Bone marrow (tissue), 2 donors: ENCODE results near the gene FLII.

Source experiments
- DNase-seq, 2 donors: peaks; one replicate each; lab custom pipeline; 2025; lab: John Stamatoyannopoulos, UW

The FLII gene

GRCh38 chr17:18260332-18261145 lies 2.0 kb upstream of the FLII start, which contains the start of gene MIEF2:
Gene MIEF2, plus strand, starts transcription at chr17:18260662. Its CDS starts 2,059 bp downstream, at chr17:18262721.
- peak; percentile 75 to 80 for DNase-seq

GRCh38 chr17:18259621-18260331 lies 1.2 kb upstream of the FLII start:
- DNase-seq = no peak

DNA sequence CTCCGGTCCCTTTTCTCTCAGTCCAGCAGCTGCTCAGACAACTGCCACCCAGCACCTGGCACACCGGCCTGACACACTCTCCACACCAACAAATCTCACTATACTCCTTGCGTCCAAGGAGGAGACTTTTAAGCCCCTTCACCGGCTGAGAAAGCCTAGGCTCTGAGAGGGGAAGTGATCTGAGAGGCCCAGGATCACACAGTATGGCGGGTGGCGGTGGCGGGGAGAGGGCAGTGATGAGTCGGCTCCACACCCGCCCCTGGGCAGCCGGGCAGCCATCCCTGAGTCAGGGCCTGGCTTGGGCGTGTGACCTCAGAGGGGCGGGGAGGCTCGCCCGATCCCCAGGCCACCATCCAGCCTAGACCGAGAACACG lies 569 bp downstream of the FLII start:
- DNase-seq = peak; percentile 33 to 85

DNA sequence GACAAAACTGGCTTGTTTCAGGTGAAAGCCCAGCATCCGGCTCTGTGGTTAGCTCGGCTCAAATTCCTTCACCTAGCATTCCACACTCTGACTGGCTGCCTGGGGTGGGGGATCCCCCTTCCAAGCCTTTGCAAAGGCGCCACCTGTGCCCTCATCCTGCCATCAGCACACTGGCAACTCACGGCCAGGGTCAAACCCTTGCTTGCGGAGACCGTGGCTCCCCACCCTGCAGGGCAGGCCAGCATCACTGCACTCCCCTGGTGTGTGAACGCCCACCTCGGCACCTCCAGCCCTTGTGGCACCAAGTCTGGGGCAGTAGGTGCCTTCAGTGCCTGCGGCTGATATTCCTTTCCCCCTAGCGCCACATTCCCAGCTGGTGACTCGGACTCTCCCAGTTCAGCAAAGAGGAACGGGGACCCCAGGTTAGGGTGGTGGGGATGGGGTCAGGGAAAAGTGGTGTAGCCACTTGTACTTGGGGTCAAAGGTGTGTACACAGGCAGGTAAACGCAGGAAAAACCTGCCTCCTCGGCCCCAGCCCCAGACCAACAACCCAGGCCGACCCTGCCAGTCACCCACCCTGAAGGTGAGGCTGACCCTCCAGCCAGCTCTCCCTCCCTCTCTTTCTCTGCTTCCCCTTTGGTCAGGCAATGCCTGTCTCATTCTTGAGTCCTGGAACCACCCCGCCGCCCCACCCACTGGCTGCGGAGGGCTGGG lies 1.1 kb downstream of the FLII start:
- DNase-seq = no peak

- no peak for DNase-seq
Measured at GRCh38 chr17:18256776-18257175, 1.8 kb downstream of the FLII start.

GRCh38 chr17:18256351-18256750 lies 2.2 kb downstream of the FLII start:
- DNase-seq = no peak

DNA sequence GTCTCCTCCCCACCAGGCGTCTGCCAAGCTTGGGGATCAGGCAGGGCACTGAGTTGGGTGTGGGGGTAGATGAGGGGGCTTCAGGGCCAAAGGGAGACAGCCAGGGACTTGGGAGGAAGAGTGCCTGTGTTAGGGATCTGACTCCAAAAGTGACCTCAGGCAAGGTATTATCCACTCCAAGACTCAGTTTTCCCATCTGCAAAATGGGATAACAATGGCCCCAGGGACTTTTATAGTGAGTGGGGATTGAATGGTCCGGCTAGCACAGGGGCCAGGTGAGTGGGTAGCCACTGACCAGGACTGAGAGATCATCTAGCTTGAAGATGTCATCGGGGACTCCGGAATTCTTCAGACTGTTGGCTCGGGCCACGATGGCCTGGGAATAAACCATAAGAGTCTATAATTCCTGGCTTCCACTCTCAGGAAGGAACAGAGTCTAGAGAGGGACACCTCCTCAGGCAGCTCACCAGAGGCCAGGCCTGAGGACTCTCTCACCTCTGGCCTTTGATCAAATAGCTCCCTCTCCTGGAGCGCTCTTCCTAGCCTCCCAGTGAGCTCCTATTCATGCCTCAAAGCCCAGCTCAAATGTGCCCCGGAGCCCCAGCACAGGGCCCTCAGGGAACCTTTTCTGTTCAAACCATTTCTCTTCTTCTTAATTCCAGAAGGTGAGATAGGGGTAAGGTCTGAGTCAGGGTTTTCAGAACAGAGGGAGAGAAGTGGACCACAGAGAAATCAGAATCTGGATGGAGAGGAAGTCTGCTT lies 3.5 kb downstream of the FLII start:
- DNase-seq = no peak

DNA sequence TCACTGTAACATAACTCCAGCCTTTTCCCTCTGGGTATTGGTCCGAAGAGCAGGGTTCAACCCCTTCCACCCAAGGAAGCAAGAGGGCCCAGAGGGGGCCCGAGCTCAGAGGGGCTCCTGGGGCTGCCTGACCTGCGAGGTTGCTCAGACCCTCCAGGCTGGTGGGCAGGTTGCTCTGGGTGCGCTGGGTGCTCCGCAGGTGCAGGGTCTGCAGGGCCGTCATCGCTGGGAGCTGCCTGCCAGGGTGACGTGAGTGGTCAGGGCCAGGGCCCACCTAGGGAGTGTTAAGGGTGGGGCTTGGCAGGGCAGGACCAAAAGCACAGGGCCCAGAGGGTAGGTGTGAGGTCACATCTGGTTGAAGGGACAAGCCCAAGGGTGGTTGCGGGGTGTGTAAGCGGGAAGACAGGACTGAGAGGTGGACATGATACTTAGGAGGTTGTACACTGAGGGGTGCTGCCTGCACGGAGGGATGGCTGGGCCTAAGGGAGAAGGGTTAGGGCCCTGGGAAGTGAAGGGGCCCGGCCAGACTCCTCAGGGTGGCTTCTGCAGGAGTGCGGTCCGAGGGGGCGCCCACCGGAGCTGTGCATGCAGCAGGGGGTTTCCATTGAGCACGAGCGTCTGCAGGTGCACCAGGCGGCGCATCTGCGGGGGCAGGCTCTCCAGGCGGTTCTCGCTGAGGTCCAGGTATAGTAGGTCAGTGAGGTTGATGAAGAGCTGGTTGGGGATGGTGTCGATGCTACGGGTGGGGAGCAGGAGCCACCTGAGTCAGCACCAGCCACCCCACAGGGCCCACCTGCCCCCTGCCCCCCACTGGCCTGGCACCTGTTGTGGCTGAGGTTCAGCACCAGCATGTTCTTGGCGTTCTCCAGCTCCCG lies 4.4 kb downstream of the FLII start:
- DNase-seq = no peak

DNA sequence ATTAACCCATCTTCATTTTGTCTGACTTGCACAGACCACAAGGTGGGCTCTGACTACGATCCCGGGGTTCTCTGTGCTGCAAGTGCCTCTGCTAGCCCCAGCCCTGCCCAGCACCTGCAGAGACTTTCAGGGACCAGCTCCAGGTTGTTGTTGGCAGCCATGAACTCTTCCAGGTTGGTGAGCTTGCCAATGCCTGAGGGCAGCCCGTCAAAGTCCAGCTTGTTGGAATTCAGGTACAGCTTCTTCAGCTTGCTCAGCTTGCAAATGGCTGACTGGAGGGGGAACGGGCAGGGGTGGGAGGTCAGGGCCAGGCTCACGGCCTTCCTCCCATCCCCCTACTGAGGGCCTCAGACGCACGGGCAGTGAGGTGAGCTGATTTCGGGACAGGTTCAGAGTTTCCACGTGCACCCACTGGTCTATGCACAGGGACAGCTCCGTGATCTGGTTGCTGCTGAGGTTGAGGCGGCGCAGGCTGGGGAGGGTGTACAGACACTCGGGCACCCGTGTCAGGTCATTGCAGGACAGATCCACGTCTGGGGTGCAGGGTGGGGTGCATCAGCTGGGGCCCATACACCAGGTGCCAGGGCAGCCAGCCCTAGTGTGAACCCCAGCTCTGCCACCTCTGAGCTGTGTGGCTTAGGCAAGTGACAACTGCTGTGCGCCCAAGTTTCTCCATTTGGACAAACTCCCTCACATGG lies 5.2 kb downstream of the FLII start:
- DNase-seq = no peak

- DNase-seq = no peak
Measured at GRCh38 chr17:18252160-18252559, 6.4 kb downstream of the FLII start.

GRCh38 chr17:18251204-18251603 lies 7.3 kb downstream of the FLII start:
- no peak for DNase-seq

GRCh38 chr17:18250708-18251107 lies 7.8 kb downstream of the FLII start:
- no peak for DNase-seq

- no peak for DNase-seq
Measured at GRCh38 chr17:18250259-18250658, 8.3 kb downstream of the FLII start.

DNA sequence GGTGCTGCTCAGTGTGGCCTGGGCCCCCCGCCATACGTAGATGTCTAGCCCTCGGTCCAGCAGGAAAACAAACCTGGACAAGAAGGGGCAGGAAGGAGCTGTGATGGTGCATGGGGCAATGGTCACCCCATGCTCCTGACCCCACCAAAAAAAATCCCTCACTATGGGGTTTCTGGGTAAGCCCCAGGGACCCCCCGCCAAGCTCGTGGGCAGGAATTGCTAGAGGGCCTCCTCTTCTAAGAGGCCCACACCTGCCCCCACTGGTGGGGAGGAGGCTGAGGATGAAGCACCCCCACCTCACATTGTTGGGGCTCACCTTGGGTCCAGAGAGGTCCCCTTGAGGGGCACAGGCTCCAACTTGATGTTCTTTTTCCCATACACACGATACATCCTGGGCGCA lies 9.7 kb downstream of the FLII start:
- no peak for DNase-seq

GRCh38 chr17:18248300-18248731 lies 10.2 kb downstream of the FLII start:
- DNase-seq = peak; percentile 26 to 29

GRCh38 chr17:18247613-18248001 lies 10.9 kb downstream of the FLII start:
- no peak for DNase-seq

- no peak for DNase-seq
Measured at GRCh38 chr17:18246880-18247612, 11.5 kb downstream of the FLII start.

DNA sequence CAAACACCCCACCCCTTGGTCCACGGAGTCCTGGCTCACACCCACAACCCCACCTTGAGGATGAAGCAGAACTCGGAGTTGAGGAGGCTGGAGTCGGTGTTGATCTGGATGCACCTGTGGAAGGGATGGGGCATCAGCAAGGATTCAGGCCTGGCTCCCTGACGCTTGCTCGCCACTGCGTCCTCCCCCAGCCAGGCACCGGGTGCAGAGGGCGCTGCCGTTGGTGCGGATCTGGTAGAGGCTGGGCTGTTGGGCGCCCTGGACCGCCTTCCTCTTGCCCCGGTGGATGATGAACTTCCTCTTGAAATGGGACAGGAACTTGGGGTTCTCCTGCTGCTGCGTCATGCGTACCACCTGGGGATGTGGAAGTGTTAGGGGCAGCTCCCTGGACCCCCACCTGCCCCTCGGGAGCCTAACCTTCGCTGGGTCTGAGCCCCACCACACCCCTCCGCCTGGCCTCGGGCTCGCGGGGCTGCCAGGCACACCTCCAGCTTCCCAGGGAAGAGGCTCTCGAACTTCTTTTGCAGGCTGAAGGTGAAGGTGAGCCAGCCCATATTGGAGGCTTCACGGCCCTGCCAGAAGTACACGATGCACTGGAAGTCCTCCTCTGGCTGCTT lies 12.3 kb downstream of the FLII start:
- no peak for DNase-seq
